Smooth muscle cell of the umbilical artery (primary cell): ENCODE results near the gene GDPD4. TPM values are rescaled to one million over a fixed set of nuclear protein-coding genes. Genes with fewer than 3 reads are reported as not detected.

Experiments
- total RNA-seq: library from RNA; depleted of rRNA; stranded (reverse); fragments of >200 nt; gene quantifications from 2 replicates; pipeline ENCODE4 v1.2.3, GENCODE V29; 2014

The GDPD4 gene
- total RNA-seq, result 0.69 TPM in 1 of 2 replicates, not detected in the other

GRCh38 chr11:77301510-77301909 lies at the start of gene GDPD4:
TSS of gene GDPD4 (minus strand) at chr11:77301686. CDS start at chr11:77285137, 16,549 bp downstream.

Other genes starting within 250 kb of the GDPD4 start
- 10.1 and 27.5 TPM in 2 replicates for gene CAPN5, start 234.7 kb downstream of the GDPD4 start, total RNA-seq
- gene OMP, start 198.8 kb downstream of the GDPD4 start, total RNA-seq, result 1.2 and 1.5 TPM in 2 replicates
- gene MYO7A, start 173.4 kb downstream of the GDPD4 start, total RNA-seq, result under 0.01 and 0.18 TPM in 2 replicates
- 18.4 and 34.4 TPM in 2 replicates for gene PAK1, start 172.4 kb upstream of the GDPD4 start, total RNA-seq